ENCODE results near the gene NTNG1. TPM values are rescaled to one million over a fixed set of nuclear protein-coding genes. Genes with fewer than 3 reads are reported as not detected.

The NTNG1 gene
- total and polyA plus RNA-seq, 5 experiments from 2014 or later = not detected

DNA sequence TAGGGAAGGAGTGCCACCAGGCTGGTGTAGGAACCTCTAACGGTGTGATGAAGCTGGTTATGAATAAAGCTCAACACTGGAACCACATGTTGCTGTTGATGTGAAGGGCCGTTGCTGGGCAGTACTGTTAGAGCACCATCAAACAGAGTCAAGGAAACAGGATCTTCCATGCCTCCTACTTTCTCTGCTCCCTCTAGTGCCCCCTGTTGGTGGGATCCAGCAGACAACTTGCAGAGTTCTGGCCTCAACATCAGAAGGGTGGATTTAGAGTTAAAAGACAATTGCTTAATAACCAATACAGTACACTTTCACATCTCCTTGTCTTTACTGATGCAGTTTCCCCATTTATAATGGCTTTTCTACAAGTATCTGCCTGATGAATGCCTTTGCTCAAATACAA, 336.4 kb downstream of the NTNG1 start:
- Mint-ChIP-seq H3K9me3 (no peaks in the 10 kb centered on the region), H3K36me3 (no peaks in the 10 kb centered on the region), H3K27ac (no peak overlapping the region), H3K27me3 (peaks cover 18 to 44% (median 23%) of the 10 kb centered on the region in 5 donors), H3K4me3 (no peak overlapping the region), H3K4me1 (peaks cover 3 to 8% (median 4%) of the 10 kb centered on the region in 4 donors)
- POLR2A ChIA-PET = no interaction called here
- DNase-seq = no peak
- no peak for ATAC-seq

DNA sequence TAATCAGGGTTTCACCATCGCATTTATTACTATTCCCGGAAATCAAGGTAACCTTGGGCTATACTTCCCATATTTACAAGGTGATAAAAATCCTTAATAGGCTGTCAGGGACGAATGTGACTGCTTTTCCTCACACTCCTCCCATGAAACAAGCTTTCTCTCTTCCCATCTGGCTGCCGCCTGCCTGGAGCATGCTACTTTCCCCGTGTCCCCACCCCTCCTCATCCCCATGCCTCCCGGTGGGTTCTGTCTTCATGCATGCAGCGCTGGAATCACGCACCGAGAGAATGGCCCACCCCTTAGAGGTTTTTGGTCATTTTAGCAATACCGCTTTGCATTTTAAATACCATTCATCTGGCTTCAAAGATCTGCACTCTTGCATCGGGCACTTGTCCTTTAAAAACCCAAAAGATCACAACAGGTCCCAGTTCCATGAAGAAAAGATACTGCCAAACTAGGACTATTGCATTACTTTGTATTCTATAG, 339.1 kb downstream of the NTNG1 start:
- Mint-ChIP-seq H3K4me1 (peaks cover 3 to 8% (median 4%) of the 10 kb centered on the region in 4 donors), H3K9me3 (no peaks in the 10 kb centered on the region), H3K27ac (no peak overlapping the region), H3K36me3 (no peaks in the 10 kb centered on the region), H3K27me3 (peaks cover 18 to 40% (median 26%) of the 10 kb centered on the region in 5 donors), H3K4me3 (no peak overlapping the region)
- POLR2A ChIA-PET = no interaction called here
- DNase-seq (no peak), ATAC-seq (no peak)

DNA sequence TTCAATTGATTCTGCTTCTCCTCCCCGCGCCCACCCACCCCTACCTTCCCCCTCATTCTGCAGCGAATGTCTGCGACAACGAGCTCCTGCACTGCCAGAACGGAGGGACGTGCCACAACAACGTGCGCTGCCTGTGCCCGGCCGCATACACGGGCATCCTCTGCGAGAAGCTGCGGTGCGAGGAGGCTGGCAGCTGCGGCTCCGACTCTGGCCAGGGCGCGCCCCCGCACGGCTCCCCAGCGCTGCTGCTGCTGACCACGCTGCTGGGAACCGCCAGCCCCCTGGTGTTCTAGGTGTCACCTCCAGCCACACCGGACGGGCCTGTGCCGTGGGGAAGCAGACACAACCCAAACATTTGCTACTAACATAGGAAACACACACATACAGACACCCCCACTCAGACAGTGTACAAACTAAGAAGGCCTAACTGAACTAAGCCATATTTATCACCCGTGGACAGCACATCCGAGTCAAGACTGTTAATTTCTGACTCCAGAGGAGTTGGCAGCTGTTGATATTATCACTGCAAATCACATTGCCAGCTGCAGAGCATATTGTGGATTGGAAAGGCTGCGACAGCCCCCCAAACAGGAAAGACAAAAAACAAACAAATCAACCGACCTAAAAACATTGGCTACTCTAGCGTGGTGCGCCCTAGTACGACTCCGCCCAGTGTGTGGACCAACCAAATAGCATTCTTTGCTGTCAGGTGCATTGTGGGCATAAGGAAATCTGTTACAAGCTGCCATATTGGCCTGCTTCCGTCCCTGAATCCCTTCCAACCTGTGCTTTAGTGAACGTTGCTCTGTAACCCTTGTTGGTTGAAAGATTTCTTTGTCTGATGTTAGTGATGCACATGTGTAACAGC, 339.9 kb downstream of the NTNG1 start:
- ATAC-seq = no peak
- H3K4me1 Mint-ChIP-seq = peaks cover 3 to 8% (median 4%) of the 10 kb centered on the region in 4 donors
- peaks cover 18 to 40% (median 26%) of the 10 kb centered on the region in 5 donors for H3K27me3 Mint-ChIP-seq
- peak overlapping the region in 1 of 10 donors; percentile 30 for H3K4me3 Mint-ChIP-seq
- DNase-seq = no peak
- no peak overlapping the region for H3K27ac Mint-ChIP-seq
- no peaks in the 10 kb centered on the region for H3K9me3 Mint-ChIP-seq
- POLR2A ChIA-PET = no interaction called here
- H3K36me3 Mint-ChIP-seq = no peaks in the 10 kb centered on the region

DNA sequence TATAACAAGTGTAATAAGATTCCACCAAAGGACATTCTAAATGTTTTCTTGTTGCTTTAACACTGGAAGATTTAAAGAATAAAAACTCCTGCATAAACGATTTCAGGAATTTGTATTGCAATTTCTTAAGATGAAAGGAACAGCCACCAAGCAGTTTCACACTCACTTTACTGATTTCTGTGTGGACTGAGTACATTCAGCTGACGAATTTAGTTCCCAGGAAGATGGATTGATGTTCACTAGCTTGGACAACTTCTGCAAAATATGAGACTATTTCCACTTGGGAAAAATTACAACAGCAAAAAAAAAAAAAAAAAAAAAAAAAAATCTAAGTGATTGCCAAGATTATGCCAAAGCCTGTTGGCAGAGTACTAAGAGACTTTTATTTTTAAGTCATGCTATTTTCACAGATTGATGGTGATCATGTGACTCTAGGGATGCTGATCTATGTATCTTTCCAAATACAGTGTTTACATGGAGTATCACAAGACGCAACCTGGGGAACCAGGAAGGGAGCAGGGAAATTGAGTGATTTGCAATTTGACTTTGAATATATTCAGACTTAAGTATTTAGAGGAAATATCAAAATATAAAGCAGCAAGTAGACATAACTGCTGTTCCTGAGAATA, 341.0 kb downstream of the NTNG1 start:
- DNase-seq (no peak), ATAC-seq (no peak)
- POLR2A ChIA-PET = no interaction called here
- Mint-ChIP-seq H3K27ac (no peak overlapping the region), H3K36me3 (no peaks in the 10 kb centered on the region), H3K4me1 (peaks cover 3 to 8% (median 4%) of the 10 kb centered on the region in 4 donors), H3K9me3 (no peaks in the 10 kb centered on the region), H3K27me3 (peaks cover 18 to 40% (median 24%) of the 10 kb centered on the region in 5 donors), H3K4me3 (no peak overlapping the region)

DNA sequence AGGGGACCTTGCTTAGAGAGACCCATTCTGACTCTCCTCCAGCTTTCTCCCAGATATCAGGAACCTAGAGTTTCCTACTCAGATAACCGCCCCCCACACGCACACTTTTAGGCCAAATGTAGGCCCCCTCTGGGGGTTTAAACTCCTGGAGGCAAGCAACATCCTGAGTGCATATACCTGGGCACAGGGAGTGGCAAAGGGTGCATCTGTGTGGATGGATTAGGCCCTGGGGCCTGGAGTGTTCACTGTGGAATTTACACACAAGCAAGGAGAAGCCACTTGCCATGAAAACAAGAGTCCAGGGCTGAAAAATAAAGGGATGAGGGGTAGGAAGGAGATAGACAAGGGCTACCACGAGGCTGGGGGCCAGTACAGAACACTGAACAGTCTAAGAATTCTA, 343.1 kb downstream of the NTNG1 start:
- POLR2A ChIA-PET = no interaction called here
- ATAC-seq (no peak), DNase-seq (no peak)
- no peaks in the 10 kb centered on the region for H3K9me3 Mint-ChIP-seq
- peaks cover 3 to 8% (median 4%) of the 10 kb centered on the region in 4 donors for H3K4me1 Mint-ChIP-seq
- peaks cover 17 to 40% (median 23%) of the 10 kb centered on the region in 5 donors for H3K27me3 Mint-ChIP-seq
- H3K4me3 Mint-ChIP-seq = no peak overlapping the region
- no peak overlapping the region for H3K27ac Mint-ChIP-seq
- H3K36me3 Mint-ChIP-seq = no peaks in the 10 kb centered on the region

DNA sequence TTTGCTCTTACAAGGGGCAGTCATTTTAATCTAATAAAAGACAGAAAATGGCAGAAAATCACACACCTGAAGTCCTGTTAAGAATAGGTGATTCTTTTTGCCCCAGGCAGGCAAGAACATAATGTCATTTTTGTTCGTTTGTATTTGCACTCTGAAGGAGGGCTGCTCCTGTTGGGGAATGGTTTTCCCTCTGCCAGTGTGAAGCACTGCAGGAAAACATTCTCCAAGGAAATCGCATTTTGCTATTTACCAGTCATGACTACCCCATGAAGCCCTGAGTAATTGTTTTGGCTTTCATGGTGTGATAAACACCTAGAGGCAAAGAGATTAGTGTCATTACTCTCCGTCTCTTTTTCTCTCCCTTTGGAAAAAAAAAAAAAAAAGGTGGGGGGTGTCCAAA, 345.5 kb downstream of the NTNG1 start:
- H3K27me3 Mint-ChIP-seq = peaks cover 2 to 18% (median 12%) of the 10 kb centered on the region in 5 donors
- H3K4me3 Mint-ChIP-seq = no peak overlapping the region
- POLR2A ChIA-PET = no interaction called here
- ATAC-seq (no peak), DNase-seq (no peak)
- H3K27ac Mint-ChIP-seq = no peak overlapping the region
- H3K9me3 Mint-ChIP-seq = no peaks in the 10 kb centered on the region
- H3K36me3 Mint-ChIP-seq = no peaks in the 10 kb centered on the region
- H3K4me1 Mint-ChIP-seq = peaks cover 0 to under 1% (median under 1%) of the 10 kb centered on the region in 4 donors

DNA sequence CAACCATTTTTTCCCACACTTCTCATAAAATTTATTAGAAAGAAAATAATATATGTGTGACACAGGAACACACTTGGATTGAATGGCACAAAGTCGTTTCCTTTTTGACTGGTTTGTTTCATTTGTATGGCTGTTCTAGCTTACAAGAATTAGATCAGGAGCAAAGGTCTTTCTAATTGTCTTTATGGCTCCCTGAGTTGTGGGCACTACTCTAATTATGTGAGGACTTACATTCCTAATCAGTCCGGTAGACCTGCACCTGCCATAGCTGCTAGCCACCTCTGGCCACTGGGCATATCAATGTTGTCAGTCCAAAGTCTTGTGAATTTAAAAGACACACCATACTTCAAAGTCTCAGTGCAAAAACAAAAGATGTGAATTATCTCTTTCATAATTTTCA, 346.7 kb downstream of the NTNG1 start:
- Mint-ChIP-seq H3K27me3 (peaks cover 0 to 17% (median 3%) of the 10 kb centered on the region in 5 donors), H3K4me3 (no peak overlapping the region), H3K27ac (no peak overlapping the region), H3K36me3 (no peaks in the 10 kb centered on the region), H3K4me1 (no peaks in the 10 kb centered on the region), H3K9me3 (no peaks in the 10 kb centered on the region)
- ATAC-seq (no peak), DNase-seq (no peak)
- POLR2A ChIA-PET = no interaction called here

DNA sequence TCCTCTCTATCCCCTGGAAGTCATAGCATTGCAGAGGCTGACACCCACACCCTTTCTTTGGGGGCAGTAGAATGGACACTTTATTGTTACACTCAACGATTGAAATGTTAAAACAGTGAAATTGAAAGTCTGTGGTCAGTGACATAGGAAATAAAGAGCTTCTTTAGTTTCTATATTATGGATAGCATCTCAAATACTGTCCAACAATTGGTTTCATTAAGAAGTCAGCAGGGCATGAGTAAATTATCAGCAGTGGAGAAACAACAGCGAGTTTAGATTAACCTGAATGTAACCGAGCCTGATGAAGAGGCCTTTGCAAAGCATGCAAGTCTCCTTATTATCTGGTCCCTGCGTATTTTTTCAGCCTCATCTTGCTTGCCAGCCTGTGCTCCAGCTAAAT, 350.7 kb downstream of the NTNG1 start:
- no peak overlapping the region for H3K27ac Mint-ChIP-seq
- H3K4me1 Mint-ChIP-seq = no peaks in the 10 kb centered on the region
- POLR2A ChIA-PET = no interaction called here
- no peak overlapping the region for H3K4me3 Mint-ChIP-seq
- H3K9me3 Mint-ChIP-seq = no peaks in the 10 kb centered on the region
- no peak for ATAC-seq
- H3K36me3 Mint-ChIP-seq = no peaks in the 10 kb centered on the region
- H3K27me3 Mint-ChIP-seq = peaks cover 0 to 16% (median 3%) of the 10 kb centered on the region in 5 donors
- DNase-seq = no peak

DNA sequence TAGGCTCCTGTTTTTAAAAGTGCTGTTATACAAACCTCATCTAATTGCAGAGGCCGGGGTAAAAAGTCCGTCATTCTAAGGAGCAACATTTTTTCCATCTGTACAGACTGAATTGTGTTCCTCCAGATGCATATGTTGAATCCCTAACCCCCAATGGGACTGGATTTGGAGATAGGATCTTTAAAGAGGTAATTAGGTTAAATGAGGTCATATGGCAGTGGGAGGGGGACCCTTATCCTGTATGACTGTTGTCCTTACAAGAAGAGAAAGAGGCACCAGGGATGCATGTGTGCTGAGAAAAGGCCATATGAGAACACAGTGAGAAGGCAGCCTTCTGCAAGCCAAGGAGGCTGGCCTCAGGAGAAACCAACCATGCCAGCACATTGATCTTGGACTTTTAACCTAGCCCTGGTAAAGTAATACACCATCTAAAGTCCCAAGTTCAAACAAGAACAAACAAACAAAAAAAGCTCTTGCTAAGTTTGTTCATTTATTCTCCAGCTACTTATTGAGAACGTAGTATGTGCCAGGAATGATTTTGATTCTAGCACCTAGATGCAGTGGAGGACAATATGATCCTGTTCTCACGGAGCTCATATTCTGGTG, 352.4 kb downstream of the NTNG1 start:
- Mint-ChIP-seq H3K27me3 (peaks cover 0 to 16% (median 3%) of the 10 kb centered on the region in 5 donors), H3K9me3 (no peaks in the 10 kb centered on the region), H3K4me3 (no peak overlapping the region), H3K27ac (no peak overlapping the region), H3K4me1 (no peaks in the 10 kb centered on the region), H3K36me3 (no peaks in the 10 kb centered on the region)
- DNase-seq (no peak), ATAC-seq (no peak)
- POLR2A ChIA-PET = no interaction called here

DNA sequence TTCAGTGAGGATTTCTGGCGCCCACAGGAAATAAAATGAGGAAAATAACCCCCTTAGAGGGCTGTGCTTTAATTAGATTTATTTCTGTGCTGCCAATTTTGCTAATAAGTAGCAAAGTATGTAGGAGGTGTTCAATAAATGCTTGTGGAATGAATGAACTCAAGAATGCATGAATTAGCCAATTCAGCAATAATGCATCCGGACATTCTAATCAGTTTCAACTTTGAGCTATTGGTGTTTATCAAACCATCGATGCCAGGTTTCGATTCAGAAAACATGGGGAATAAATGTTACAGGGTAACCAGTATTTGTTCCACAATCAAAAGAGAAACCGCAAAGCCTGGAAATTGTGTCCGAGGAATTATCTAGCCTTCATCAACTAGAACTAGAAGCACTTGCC, 353.2 kb downstream of the NTNG1 start:
- Mint-ChIP-seq H3K4me1 (no peaks in the 10 kb centered on the region), H3K27me3 (peaks cover 0 to 12% (median 3%) of the 10 kb centered on the region in 5 donors), H3K36me3 (no peaks in the 10 kb centered on the region), H3K9me3 (no peaks in the 10 kb centered on the region), H3K27ac (no peak overlapping the region), H3K4me3 (no peak overlapping the region)
- ATAC-seq = no peak
- POLR2A ChIA-PET = no interaction called here
- no peak for DNase-seq

DNA sequence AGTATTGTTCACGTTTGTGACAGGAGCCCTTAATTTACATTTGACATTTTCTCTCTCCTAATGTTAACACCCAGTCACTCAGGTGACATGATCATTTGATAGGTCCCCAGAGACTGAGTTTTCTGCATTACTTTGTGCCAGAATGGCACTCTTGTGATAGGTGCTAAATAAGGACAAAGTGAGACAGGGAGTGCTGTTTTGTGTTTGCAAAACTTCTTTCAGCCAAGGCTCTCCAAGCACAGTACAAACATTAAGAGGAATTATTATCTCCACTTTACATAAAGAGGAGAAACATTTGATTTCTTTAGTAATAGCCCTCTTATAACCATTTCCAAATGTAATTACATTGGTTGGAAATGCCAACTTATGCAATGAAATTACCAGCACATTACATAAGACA, 355.2 kb downstream of the NTNG1 start:
- Mint-ChIP-seq H3K27me3 (peaks cover 0 to 12% (median 3%) of the 10 kb centered on the region in 5 donors), H3K36me3 (no peaks in the 10 kb centered on the region), H3K27ac (no peak overlapping the region), H3K4me1 (no peaks in the 10 kb centered on the region), H3K9me3 (peaks cover 0 to 3% (median 0%) of the 10 kb centered on the region in 9 donors), H3K4me3 (no peak overlapping the region)
- POLR2A ChIA-PET = no interaction called here
- no peak for ATAC-seq
- no peak for DNase-seq

DNA sequence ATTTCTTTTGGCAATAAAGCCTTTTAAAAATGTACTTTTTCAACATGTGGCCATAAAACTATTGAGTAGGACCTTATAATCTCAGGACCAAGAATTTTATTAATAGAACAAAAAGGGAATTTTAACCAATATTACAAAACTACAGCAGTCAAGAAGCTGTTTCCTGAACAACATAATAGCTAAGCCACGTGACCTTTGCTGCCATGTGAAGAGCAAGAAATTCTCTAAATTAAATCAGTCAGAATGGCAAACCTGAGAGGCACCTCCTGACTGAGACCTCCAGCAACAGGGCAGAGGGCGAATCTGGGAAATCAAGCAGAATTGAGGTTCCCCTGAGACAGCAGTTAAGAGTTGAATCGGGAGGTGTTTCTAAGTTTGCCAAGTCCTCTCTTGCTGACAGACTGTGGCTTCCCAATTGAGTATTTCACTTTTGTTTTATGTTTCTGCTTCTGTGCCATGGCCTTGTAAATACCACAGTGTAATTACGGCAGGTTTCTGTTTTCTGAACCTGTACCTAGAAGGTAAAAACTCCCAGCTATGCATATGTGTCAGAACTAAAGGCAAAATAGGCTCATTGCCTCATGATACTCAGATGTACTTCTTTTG, 358.4 kb downstream of the NTNG1 start:
- no peaks in the 10 kb centered on the region for H3K36me3 Mint-ChIP-seq
- DNase-seq (no peak), ATAC-seq (no peak)
- peaks cover 0 to 10% (median 2%) of the 10 kb centered on the region in 5 donors for H3K27me3 Mint-ChIP-seq
- H3K4me3 Mint-ChIP-seq = peak overlapping the region in 1 of 10 donors; percentile 20
- H3K27ac Mint-ChIP-seq = no peak overlapping the region
- POLR2A ChIA-PET = no interaction called here
- no peaks in the 10 kb centered on the region for H3K4me1 Mint-ChIP-seq
- H3K9me3 Mint-ChIP-seq = peaks cover 0 to 3% (median 0%) of the 10 kb centered on the region in 9 donors

Measured in naive thymus-derived CD8-positive, alpha-beta T cell (primary cell).